Activated B cell treated with CpG ODN at 0.5 μM for 24 hours (primary cell): ENCODE results near the gene TPH2. TPM values are rescaled to one million over a fixed set of nuclear protein-coding genes. Genes with fewer than 3 reads are reported as not detected.

Experiments used
- ATAC-seq: fragments of 200-7000 bp; cut with Tn5 transposase; one replicate; pipeline ENCODE4 v1.10.0; 2021; ENCODE audit warnings: low read depth, mild to moderate bottlenecking, moderate library complexity
- CTCF ChIA-PET: fragments of 350-600 bp; sonication (Branson Sonifier 250); formaldehyde crosslinking; loops from one replicate; lab custom pipeline; 2021; ENCODE audit warnings: antibody characterized with exemption; lab: Charles Lee
- POLR2A ChIA-PET: fragments of 350-600 bp; sonication (Branson Sonifier 250); formaldehyde crosslinking; loops from one replicate; lab custom pipeline; 2021; ENCODE audit warnings: antibody characterized with exemption; lab: Charles Lee
- DNase-seq: peaks from one replicate; pipeline ENCODE4 v3.0.0; 2022
- H3K27ac Mint-ChIP-seq: one replicate; pipeline ENCODE4 v1.8.0; 2020; ENCODE audit warnings: mixed read lengths
- H3K27me3 Mint-ChIP-seq: one replicate; pipeline ENCODE4 v1.8.0; 2021; ENCODE audit warnings: mixed read lengths
- H3K36me3 Mint-ChIP-seq: one replicate; pipeline ENCODE4 v1.8.0; 2021; ENCODE audit warnings: low read depth, mixed read lengths
- H3K4me1 Mint-ChIP-seq: one replicate; pipeline ENCODE4 v1.8.0; 2021; ENCODE audit warnings: mixed read lengths
- H3K4me3 Mint-ChIP-seq: one replicate; pipeline ENCODE4 v1.8.0; 2020; ENCODE audit warnings: mild to moderate bottlenecking, mixed read lengths
- H3K9me3 Mint-ChIP-seq: one replicate; pipeline ENCODE4 v1.8.0; 2020; ENCODE audit warnings: mixed read lengths
- CTCF ChIP-seq: fragments of 200-600 bp; IDR thresholded peaks from one replicate; pipeline ENCODE4 v1.8.0; 2022; ENCODE audit warnings: antibody characterized with exemption, mild to moderate bottlenecking
- intact Hi-C: fragments of 100-400 bp; cut with micrococcal nuclease; formaldehyde crosslinking; loops from one replicate; pipeline ENCODE4 v1.15.1; 2024
- total RNA-seq: library from RNA; stranded (reverse); gene quantifications from 2 replicates; pipeline ENCODE4 v1.2.3, GENCODE V29; 2022

TPH2 gene
- total RNA-seq, 1 donor from 2014 or later = not detected

- peaks cover 79% of the 10 kb centered on the region for H3K36me3 Mint-ChIP-seq
- ChIA-PET POLR2A (no interaction called here), CTCF (no interaction called here)
These were observed 34.0 kb upstream of the TPH2 start for GRCh38 chr12:71904629-71905028.

GRCh38 chr12:71935594-71935993 lies 3.1 kb upstream of the TPH2 start:
- Mint-ChIP-seq H3K27ac (no peak overlapping the region), H3K9me3 (no peaks in the 10 kb centered on the region), H3K27me3 (peaks cover 29% of the 10 kb centered on the region), H3K36me3 (no peaks in the 10 kb centered on the region), H3K4me1 (no peaks in the 10 kb centered on the region), H3K4me3 (no peak overlapping the region)
- ChIA-PET CTCF (no interaction called here), POLR2A (no interaction called here)
- TF ChIP-seq CTCF = no peak
- DNase-seq (no peak), ATAC-seq (no peak)
- intact Hi-C loops = loop anchor here (5.0 kb wide), 1 partner anchor 153 kb away; no protein-coding TSS in a partner anchor

More at GRCh38 chr12:71904629-71905028, 34.0 kb upstream of the TPH2 start:
- Mint-ChIP-seq H3K4me3 (no peak overlapping the region), H3K4me1 (no peaks in the 10 kb centered on the region), H3K27me3 (no peaks in the 10 kb centered on the region), H3K27ac (no peak overlapping the region), H3K9me3 (peaks cover 5% of the 10 kb centered on the region)
- no peak for DNase-seq
- intact Hi-C loops = no loop called here
- ATAC-seq = no peak
- no peak for TF ChIP-seq CTCF

GRCh38 chr12:71940068-71940467 lies 1.4 kb downstream of the TPH2 start:
- Mint-ChIP-seq H3K36me3 (no peaks in the 10 kb centered on the region), H3K27ac (no peak overlapping the region), H3K9me3 (no peaks in the 10 kb centered on the region), H3K4me1 (no peaks in the 10 kb centered on the region), H3K4me3 (no peak overlapping the region), H3K27me3 (peaks cover 35% of the 10 kb centered on the region)
- no peak for TF ChIP-seq CTCF
- intact Hi-C loops = no loop called here
- ATAC-seq (no peak), DNase-seq (no peak)
- ChIA-PET POLR2A (no interaction called here), CTCF (no interaction called here)

- Mint-ChIP-seq H3K4me1 (no peaks in the 10 kb centered on the region), H3K9me3 (no peaks in the 10 kb centered on the region), H3K27ac (no peak overlapping the region), H3K4me3 (no peak overlapping the region), H3K27me3 (peaks cover 31% of the 10 kb centered on the region), H3K36me3 (no peaks in the 10 kb centered on the region)
- DNase-seq (no peak), ATAC-seq (no peak)
- POLR2A ChIA-PET = no interaction called here
- intact Hi-C loops = no loop called here
- CTCF ChIA-PET = no interaction called here
- TF ChIP-seq CTCF = no peak
These were observed 2.5 kb downstream of the TPH2 start for GRCh38 chr12:71941174-71941573.

- POLR2A ChIA-PET = no interaction called here
These were observed 3.6 kb downstream of the TPH2 start for GRCh38 chr12:71942259-71942658.

More at GRCh38 chr12:71942259-71942658, 3.6 kb downstream of the TPH2 start:
- Mint-ChIP-seq H3K27ac (no peak overlapping the region), H3K4me1 (no peaks in the 10 kb centered on the region), H3K36me3 (no peaks in the 10 kb centered on the region), H3K4me3 (no peak overlapping the region), H3K9me3 (no peaks in the 10 kb centered on the region), H3K27me3 (peaks cover 38% of the 10 kb centered on the region)
- DNase-seq (no peak), ATAC-seq (no peak)
- no peak for TF ChIP-seq CTCF
- CTCF ChIA-PET = no interaction called here
- intact Hi-C loops = no loop called here
